GM18867 (cell line): ENCODE measurements around the gene LMNTD2.

Experiments
- ATAC-seq: cut with Tn5 transposase; IDR thresholded peaks from one replicate; pipeline ENCODE4 v1.9.1; 2021; ENCODE audit warnings: mild to moderate bottlenecking, moderate library complexity; ENCODE audit not compliant: unreplicated experiment

The LMNTD2 gene

DNA sequence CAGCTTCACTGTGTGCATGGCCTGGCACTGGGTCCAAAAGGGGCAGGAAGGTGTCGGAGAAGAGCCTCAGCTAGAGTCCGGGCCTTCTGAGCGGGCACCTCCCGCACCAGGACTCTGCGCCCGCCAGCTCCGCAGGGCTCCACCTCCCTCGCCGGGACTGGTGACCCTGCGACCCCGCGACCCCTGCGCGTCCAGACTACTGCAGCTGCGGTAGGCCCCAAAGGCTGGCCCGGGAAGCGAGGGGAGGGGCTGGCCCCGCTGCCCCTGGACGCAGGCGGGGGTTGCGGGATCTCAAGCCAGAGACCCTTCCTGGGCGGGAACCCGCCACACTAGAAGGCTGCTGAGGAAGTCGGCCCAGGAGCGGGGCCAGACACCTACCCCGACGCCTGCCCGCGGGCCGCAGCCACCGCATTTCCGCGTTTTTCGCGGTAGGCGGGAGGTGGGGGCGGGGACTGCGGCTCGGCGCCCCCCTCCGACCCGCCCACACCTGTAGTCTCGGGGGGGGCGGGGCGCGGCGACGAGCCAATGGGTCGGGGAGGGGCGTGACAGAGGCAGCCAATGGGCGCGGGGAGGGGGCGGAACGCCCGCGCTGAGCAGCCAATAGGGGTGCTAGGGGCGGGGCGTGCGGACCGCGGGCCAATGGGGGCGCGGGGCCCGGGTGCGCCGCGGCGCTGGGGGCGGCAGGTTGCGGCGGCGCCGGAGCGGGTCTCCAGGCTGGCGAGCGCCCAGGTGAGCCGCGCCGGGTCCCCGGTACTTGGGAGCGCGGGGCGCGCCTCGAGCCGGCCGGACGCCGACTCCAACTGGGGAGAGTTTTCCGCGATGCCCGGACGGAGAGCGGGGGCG, at the start of gene LMNTD2, which contains the start of gene RASSF7:
Gene LMNTD2, minus strand, starts transcription at position 434 of the 843 bp plus-strand sequence. Its CDS starts 22 bp downstream, at position 412.
Gene RASSF7, plus strand, starts transcription at position 666 of the 843 bp plus-strand sequence. CDS start 799 bp downstream, outside the sequence.
- ATAC-seq, result peak; percentile 74

- no peak for ATAC-seq
Measured at GRCh38 chr11:609341-609811, 48.8 kb upstream of the LMNTD2 start.

DNA sequence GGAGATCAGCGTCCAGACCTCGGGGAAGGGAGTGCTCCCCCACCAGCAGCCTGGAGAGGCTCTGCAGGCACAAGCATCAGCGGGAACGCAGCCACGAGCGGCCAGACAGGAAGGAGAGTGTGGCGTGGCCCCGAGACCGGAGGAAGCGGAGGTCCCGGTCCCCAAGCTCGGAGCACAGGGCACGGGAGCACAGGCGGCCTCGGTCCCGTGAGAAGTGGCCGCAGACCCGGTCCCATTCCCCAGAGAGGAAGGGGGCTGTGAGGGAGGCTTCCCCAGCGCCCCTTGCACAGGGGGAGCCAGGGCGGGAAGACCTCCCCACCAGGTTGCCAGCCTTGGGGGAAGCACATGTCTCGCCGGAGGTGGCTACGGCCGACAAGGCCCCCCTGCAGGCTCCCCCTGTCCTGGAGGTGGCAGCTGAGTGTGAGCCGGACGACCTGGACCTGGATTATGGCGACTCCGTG, 48.3 kb upstream of the LMNTD2 start:
- no peak for ATAC-seq

GRCh38 chr11:607971-608659, 47.6 kb upstream of the LMNTD2 start:
- ATAC-seq, result no peak

DNA sequence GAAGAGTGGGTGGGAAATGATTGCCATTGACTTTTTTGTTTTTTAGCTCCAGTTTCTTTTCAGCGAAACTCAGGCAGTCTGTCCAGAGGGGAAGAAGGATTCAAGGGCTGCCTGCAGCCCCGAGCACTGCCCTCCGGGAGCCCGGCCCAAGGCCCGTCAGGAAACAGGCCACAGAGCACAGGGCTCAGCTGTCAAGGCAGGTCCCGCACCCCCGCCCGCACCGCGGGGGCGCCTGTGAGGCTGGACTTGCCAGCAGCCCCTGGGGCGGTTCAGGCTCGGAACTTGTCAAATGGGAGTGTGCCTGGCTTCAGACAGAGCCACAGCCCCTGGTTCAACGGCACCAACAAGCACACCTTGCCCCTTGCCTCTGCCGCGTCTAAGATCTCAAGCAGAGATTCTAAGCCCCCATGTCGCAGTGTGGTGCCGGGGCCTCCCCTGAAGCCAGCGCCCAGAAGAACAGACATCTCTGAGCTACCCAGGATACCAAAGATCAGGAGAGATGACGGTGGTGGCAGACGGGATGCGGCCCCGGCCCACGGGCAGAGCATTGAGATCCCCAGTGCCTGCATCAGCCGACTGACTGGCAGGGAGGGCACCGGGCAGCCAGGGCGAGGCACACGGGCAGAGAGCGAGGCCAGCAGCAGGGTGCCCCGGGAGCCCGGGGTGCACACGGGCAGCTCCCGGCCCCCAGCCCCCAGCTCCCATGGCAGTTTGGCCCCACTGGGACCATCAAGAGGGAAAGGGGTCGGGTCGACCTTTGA, 46.7 kb upstream of the LMNTD2 start:
- ATAC-seq, result no peak

- ATAC-seq, result no peak
Measured at GRCh38 chr11:606245-606644, 45.7 kb upstream of the LMNTD2 start.

GRCh38 chr11:605286-606129, 45.0 kb upstream of the LMNTD2 start:
- ATAC-seq, result no peak

- no peak for ATAC-seq
Measured at GRCh38 chr11:603154-603553, 42.6 kb upstream of the LMNTD2 start.

GRCh38 chr11:601573-602245, 41.2 kb upstream of the LMNTD2 start:
- ATAC-seq, result no peak

DNA sequence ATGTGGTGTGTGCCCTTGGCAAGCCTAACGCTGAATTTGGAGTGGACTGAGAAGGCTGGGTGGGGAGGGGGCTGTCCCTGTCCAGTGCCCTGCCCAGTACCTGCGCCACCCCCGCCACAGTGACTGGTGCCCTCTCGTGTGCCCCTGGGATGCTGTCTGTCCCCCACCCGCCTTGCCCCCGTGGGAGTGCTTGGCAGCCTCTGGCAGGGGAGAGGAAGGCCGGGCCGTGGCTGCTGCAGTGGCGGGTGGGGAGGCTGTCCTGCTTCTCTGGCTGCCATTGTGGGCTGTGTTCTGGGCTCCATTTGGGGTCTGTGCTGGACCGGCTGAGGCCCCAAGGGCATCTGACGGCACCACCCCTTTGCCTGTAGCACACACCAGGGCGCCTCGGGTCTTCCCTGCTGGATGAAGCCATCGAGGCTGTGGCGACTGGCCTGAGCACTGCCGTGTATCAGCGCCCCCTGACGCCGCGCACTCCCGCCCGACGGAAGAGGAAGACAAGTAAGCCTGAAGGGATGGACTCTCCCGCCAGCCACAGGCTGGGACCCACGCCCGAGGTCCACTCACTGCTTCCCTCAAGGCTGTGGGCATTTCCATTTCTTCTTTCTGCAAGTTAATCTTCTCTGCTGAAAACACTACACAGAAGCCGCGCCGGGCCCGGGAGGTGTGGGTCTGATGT, 37.6 kb upstream of the LMNTD2 start:
- ATAC-seq, result no peak

- ATAC-seq, result no peak
Measured at GRCh38 chr11:597166-597725, 36.7 kb upstream of the LMNTD2 start.

GRCh38 chr11:596374-596773, 35.8 kb upstream of the LMNTD2 start:
- ATAC-seq, result no peak

DNA sequence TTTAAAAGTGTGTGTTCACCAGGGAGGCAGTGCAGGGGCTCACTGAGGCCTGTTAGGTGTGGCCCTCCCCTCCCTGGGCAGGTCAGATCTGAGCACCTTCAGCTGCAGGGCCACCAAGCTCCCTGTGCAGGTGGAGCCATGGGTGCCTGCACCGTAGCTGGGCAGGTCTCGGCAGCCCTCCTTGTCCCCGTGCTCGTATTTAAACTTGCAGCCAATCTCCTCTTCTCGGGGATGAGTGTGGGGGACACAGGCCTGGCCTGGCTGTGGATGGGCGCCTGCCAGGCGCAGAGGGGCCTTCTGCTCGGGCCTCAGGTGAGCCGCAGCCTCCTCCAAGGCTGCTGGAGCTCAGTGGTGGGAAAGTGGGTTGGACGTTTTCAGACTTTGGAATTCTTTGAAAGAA, 34.9 kb upstream of the LMNTD2 start:
- ATAC-seq, result no peak

DNA sequence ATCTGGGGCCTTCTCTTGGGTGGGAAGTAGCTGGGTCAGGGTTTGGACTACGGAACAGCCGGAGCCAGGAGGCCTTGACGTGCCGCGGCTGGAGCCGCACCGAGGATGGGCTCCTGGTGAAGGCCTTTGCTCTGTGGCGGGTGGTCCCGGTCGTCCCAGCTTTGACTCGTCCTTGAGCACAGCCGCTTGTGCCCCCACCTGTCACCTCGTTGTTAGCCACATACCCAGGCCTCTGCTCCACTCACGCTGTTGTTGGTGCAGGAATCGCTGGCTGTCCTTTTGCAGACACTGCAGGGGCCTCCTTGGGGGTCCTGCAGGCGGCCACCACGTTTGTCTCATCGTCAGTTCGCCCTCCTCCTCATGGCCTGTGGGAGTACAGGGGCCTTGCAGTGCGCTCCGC, 32.8 kb upstream of the LMNTD2 start:
- no peak for ATAC-seq

DNA sequence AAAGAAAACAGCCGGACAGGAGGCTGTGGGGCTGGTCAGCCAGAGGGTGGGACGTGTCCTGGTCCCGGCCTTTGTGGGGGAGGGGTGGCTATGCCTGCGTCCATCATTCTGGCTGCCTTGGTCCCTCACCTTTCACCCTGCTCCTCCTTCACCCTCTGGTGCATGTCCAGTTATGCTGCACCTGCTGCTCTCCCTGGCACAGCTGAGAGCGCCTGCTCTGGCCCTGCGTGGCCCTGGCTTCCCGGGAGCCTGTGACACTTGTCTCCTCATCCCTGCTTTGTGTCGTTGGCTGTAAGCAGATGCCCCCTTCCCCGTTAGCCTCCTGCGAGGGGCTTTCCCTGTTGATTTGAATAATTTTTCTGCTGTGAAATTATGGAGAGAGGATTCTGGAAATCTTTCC, 32.4 kb upstream of the LMNTD2 start:
- ATAC-seq, result no peak

- ATAC-seq, result no peak
Measured at GRCh38 chr11:592501-592900, 32.0 kb upstream of the LMNTD2 start.

DNA sequence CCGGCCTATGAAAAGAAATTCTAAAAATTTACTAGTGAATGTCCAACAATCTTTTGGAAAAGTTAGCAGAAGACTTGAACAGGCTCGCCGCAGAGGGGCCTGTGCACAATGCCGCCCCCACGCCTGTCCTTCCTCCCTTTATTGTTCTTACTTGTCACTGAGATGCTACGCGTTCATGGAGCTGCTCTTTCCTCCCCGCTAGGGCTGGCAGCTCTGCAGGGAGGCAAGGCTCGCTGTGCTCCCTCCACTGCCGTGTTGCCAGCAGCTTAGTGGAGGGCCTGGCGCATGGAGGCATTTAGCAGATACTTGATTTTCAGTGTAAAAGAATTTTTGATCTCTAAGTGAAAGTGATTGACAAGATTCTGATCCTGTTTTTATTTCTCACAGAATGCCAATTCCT, 30.5 kb upstream of the LMNTD2 start:
- ATAC-seq, result no peak

DNA sequence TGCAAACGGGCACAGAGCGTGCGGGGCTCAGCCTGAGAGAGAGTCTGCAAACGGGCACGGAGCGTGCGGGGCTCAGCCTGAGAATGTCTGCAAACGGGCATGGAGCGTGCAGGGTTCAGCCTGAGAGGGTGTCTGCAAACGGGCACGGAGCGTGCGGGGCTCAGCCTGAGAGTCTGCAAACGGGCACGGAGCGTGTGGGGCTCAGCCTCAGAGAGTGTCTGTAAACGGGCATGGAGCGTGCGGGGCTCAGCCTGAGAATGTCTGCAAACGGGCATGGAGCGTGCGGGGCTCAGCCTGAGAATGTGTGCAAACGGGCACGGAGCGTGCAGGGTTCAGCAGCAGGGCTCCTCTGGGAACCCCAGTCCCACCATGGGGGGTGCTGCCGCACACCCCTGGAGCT, 29.3 kb upstream of the LMNTD2 start:
- ATAC-seq, result no peak

GRCh38 chr11:587978-588380, 27.4 kb upstream of the LMNTD2 start:
- no peak for ATAC-seq
